HL-60 (cell line): ENCODE measurements around the gene CDKN2B.
A peak's percentile ranks its signal among the peaks of the same experiment; 100 is the strongest.

Source experiments
- DNase-seq, 2 experiments: peaks; one replicate each; pipeline ENCODE4 v3.0.0-alpha.2; 2010 to 2020; ENCODE audit warnings: low read depth in 1 of 2, low spot score in 1 of 2
- H3K27ac ChIP-seq: fragments of 250-450 bp; sonication (Bioruptor Pico); replicated peaks from 2 replicates; pipeline ENCODE4 v1.5.1; 2020; ENCODE audit warnings: mild to moderate bottlenecking, moderate library complexity
- H3K27me3 ChIP-seq: fragments of 250-450 bp; sonication (Bioruptor Pico); 2 replicates; pipeline ENCODE4 v1.5.1; 2021; ENCODE audit warnings: mild to moderate bottlenecking, moderate library complexity; ENCODE audit not compliant: insufficient read depth, poor library complexity, severe bottlenecking
- H3K4me3 ChIP-seq: replicated peaks from 2 replicates; pipeline ENCODE4 v1.5.1; 2011; ENCODE audit warnings: mild to moderate bottlenecking, control low read depth, low read length; ENCODE audit not compliant: insufficient read depth
- GABPA ChIP-seq: IDR thresholded peaks from 2 replicates; pipeline ENCODE4 v1.6.1; 2012; ENCODE audit warnings: low read depth
- POLR2AphosphoS5 ChIP-seq: IDR thresholded peaks from 2 replicates; pipeline ENCODE4 v1.6.1; 2012; ENCODE audit warnings: low read depth
- SPI1 ChIP-seq: IDR thresholded peaks from 2 replicates; pipeline ENCODE4 v1.6.1; 2012; ENCODE audit warnings: low read depth, mild to moderate bottlenecking, borderline replicate concordance
- TF ChIP-seq, protein P1 (sequence below): IDR thresholded peaks from 2 replicates; pipeline ENCODE4 v1.6.1; 2012; ENCODE audit warnings: low read depth; ENCODE audit not compliant: insufficient replicate concordance
- TF ChIP-seq, protein P2 (sequence below): IDR thresholded peaks from one replicate; pipeline ENCODE4 v1.5.1; 2011; ENCODE audit warnings: low read length, control low read depth, inconsistent platforms; ENCODE audit not compliant: insufficient read depth

CDKN2B gene

DNA sequence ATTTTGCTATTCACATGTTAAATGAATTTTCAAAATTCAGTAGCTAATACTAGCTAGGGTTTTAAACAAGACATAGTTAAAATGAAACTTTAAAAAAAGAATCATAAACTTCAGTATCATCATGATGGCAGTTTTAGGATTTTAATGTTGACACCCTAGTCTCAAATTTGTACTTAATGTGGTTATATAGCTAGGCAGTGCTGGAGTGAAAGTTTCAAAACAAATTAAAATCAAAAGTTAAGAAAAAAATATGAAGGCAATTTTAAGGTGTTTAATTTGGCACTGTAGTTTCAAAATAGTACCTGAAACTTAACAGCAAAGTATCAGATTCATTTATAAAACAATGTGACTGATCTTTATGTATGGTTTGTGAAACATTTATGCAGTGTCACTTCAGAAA, 19.3 kb upstream of the CDKN2B start:
- DNase-seq, result no peak
- no peak overlapping the region for H3K27ac ChIP-seq
- TF ChIP-seq, protein P1, sequence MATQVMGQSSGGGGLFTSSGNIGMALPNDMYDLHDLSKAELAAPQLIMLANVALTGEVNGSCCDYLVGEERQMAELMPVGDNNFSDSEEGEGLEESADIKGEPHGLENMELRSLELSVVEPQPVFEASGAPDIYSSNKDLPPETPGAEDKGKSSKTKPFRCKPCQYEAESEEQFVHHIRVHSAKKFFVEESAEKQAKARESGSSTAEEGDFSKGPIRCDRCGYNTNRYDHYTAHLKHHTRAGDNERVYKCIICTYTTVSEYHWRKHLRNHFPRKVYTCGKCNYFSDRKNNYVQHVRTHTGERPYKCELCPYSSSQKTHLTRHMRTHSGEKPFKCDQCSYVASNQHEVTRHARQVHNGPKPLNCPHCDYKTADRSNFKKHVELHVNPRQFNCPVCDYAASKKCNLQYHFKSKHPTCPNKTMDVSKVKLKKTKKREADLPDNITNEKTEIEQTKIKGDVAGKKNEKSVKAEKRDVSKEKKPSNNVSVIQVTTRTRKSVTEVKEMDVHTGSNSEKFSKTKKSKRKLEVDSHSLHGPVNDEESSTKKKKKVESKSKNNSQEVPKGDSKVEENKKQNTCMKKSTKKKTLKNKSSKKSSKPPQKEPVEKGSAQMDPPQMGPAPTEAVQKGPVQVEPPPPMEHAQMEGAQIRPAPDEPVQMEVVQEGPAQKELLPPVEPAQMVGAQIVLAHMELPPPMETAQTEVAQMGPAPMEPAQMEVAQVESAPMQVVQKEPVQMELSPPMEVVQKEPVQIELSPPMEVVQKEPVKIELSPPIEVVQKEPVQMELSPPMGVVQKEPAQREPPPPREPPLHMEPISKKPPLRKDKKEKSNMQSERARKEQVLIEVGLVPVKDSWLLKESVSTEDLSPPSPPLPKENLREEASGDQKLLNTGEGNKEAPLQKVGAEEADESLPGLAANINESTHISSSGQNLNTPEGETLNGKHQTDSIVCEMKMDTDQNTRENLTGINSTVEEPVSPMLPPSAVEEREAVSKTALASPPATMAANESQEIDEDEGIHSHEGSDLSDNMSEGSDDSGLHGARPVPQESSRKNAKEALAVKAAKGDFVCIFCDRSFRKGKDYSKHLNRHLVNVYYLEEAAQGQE, result no peak
- TF ChIP-seq SPI1, result no peak
- TF ChIP-seq, protein P2, sequence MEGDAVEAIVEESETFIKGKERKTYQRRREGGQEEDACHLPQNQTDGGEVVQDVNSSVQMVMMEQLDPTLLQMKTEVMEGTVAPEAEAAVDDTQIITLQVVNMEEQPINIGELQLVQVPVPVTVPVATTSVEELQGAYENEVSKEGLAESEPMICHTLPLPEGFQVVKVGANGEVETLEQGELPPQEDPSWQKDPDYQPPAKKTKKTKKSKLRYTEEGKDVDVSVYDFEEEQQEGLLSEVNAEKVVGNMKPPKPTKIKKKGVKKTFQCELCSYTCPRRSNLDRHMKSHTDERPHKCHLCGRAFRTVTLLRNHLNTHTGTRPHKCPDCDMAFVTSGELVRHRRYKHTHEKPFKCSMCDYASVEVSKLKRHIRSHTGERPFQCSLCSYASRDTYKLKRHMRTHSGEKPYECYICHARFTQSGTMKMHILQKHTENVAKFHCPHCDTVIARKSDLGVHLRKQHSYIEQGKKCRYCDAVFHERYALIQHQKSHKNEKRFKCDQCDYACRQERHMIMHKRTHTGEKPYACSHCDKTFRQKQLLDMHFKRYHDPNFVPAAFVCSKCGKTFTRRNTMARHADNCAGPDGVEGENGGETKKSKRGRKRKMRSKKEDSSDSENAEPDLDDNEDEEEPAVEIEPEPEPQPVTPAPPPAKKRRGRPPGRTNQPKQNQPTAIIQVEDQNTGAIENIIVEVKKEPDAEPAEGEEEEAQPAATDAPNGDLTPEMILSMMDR, result no peak
- TF ChIP-seq POLR2AphosphoS5, result no peak
- no peak for TF ChIP-seq GABPA
- no peaks in the 10 kb centered on the region for H3K27me3 ChIP-seq
- no peak overlapping the region for H3K4me3 ChIP-seq

DNA sequence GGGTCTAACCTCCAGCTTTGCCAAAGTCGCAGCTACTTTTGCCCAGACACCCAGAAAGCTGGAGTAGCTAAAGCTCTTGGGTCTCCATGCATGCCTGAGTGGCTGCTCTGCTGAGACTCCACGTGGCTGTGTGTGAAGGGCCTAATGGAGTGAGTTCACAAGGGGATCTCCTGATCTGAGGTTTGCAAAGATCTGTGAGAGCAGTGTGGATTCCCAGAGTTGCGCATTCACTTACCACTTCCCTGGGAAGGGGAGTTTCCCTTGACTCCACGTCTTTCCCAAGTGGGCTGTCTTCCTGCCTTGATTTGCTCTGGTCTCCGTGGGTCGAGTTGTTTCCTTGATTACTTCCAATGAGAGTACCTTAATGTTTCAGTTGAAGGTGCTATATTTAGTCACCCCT, 17.6 kb upstream of the CDKN2B start:
- no peak for DNase-seq
- Histone ChIP-seq H3K27me3 (no peaks in the 10 kb centered on the region), H3K27ac (no peak overlapping the region), H3K4me3 (no peak overlapping the region)
- TF ChIP-seq, protein P2, result no peak

DNA sequence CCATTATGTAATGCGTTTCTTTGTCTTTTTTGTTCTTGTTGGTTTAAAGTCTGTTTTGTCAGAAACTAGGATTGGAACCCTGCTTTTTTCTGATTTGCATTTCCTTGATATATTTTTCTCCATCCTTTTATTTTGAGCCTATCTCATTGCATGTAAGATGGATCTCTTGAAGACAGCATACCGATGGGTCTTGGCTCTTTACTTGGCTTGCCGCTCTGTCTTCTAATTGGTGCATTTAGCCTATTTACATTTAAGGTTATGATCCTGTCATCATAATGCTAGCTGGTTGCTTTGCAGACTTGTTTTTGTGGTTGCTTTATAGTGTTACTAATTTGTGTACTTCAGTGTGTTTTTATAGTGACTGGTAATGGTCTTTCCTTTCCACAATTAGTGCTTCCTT, 13.3 kb upstream of the CDKN2B start:
- H3K27ac ChIP-seq, result no peak overlapping the region
- no peak for DNase-seq
- H3K4me3 ChIP-seq, result no peak overlapping the region
- TF ChIP-seq, protein P2, result no peak
- no peak for TF ChIP-seq SPI1
- no peaks in the 10 kb centered on the region for H3K27me3 ChIP-seq

DNA sequence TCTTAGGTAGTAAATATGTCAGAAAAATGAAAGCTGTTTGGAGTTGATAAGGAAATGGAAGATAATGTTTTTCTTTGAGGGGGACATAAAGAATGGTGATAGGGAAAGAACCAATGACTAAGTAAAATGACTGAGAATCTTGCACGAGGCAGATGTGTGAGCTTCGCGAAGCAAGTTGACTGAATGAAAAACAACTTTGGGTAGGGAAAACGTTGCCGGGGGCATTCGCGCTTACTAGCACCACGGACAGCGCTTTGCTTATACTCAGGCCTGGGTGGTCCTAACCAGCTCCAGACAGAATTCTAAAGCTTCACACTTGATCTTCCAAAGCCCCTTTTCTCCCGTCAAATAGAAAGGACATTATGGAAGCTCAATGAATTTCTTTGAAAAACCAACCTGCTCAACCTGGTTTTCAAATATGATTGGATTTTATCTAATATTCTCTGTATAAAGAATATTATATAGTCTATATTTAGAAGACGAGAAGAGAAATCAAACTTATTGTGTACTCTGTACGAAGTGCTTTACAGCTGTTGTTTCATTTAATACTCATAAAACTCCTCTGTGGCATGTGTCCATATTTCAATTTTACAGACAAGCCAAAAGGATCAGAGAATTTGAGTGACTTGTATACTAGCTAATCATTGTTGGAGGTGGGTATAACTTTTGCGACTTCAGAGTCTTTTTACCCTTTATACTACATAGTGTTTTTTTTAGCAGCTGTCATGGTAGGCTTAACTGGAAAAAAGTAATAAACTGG, 1.9 kb upstream of the CDKN2B start:
- DNase-seq, result no peak
- no peak for TF ChIP-seq POLR2AphosphoS5
- TF ChIP-seq, protein P1, result peak; percentile 90
- H3K27me3 ChIP-seq, result no peaks in the 10 kb centered on the region

More for the DNA sequence above, 1.9 kb upstream of the CDKN2B start:
- H3K4me3 ChIP-seq, result no peak overlapping the region
- no peak overlapping the region for H3K27ac ChIP-seq
